IPS-15b (cell line): ENCODE measurements around the gene TRIP10.
"Not testable (repeated sequence)": the region's sequence is repeated elsewhere in the genome, so short reads cannot be mapped to it uniquely, and the experiment has no call there.

ENCODE experiments used
- H3K27me3 ChIP-seq: one replicate; pipeline ENCODE4 v1.6.1; 2013; ENCODE audit warnings: low read length; ENCODE audit not compliant: control insufficient read depth, insufficient read depth
- H3K36me3 ChIP-seq: one replicate; pipeline ENCODE4 v1.6.1; 2013; ENCODE audit warnings: low read length; ENCODE audit not compliant: control insufficient read depth, insufficient read depth
- H3K4me1 ChIP-seq: one replicate; pipeline ENCODE4 v1.6.1; 2013; ENCODE audit warnings: mild to moderate bottlenecking, low read length; ENCODE audit not compliant: control insufficient read depth, insufficient read depth
- H3K4me3 ChIP-seq: one replicate; pipeline ENCODE4 v1.5.1; 2013; ENCODE audit warnings: low read depth, low read length
- H3K9ac ChIP-seq: one replicate; pipeline ENCODE4 v1.6.1; 2013; ENCODE audit warnings: low read depth, mild to moderate bottlenecking, low read length
- H3K9me3 ChIP-seq: one replicate; pipeline ENCODE4 v1.6.1; 2013; ENCODE audit warnings: mild to moderate bottlenecking, low read length; ENCODE audit not compliant: control insufficient read depth, insufficient read depth

Gene TRIP10

GRCh38 chr19:6767357-6768235 is 28.1 kb downstream of the TRIP10 start, which contains the start of gene SH2D3A:
Gene SH2D3A (minus strand): TSS chr19:6767435. CDS start chr19:6763748, 3,687 bp downstream.
- no peaks in the 10 kb centered on the region for H3K36me3 ChIP-seq
- H3K4me1 ChIP-seq, result peaks cover 13% of the 10 kb centered on the region
- peak within 1 kb of the TSS; percentile 98 for H3K4me3 ChIP-seq
- H3K9me3 ChIP-seq, result no peaks in the 10 kb centered on the region
- H3K27me3 ChIP-seq, result no peaks in the 10 kb centered on the region
- no peak within 1 kb of the TSS for H3K9ac ChIP-seq

DNA sequence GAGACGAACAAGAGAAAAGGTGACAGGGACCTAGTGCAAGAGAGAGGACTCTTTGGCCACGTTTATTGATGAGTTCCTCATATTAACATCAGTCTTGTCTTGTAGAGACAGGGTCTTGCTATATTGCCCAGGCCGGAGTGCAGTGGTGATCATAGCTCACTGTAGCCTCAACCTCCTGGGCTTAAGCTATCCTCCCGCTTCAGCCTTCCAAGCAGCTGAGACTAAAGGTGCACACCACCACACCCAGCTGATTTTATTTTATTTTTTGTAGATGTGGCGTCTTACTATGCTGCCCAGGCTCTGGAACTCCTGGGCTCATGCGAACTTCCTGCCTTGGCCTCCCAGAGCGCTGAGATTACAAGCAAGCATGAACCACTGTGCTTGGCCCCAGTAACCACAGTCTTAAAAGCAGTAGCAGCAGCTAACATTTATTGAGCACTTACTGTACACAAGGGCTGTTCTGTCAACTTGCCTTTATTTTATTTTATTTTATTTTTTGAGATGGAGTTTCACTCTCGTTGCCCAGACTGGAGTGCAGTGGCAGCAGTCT is 28.8 kb downstream of the TRIP10 start:
- H3K27me3 ChIP-seq, result no peaks in the 10 kb centered on the region
- no peak overlapping the region for H3K9ac ChIP-seq
- H3K36me3 ChIP-seq, result no peaks in the 10 kb centered on the region
- peaks cover 13% of the 10 kb centered on the region for H3K4me1 ChIP-seq
- H3K9me3 ChIP-seq, result no peaks in the 10 kb centered on the region
- peak overlapping the region; percentile 75 for H3K4me3 ChIP-seq

DNA sequence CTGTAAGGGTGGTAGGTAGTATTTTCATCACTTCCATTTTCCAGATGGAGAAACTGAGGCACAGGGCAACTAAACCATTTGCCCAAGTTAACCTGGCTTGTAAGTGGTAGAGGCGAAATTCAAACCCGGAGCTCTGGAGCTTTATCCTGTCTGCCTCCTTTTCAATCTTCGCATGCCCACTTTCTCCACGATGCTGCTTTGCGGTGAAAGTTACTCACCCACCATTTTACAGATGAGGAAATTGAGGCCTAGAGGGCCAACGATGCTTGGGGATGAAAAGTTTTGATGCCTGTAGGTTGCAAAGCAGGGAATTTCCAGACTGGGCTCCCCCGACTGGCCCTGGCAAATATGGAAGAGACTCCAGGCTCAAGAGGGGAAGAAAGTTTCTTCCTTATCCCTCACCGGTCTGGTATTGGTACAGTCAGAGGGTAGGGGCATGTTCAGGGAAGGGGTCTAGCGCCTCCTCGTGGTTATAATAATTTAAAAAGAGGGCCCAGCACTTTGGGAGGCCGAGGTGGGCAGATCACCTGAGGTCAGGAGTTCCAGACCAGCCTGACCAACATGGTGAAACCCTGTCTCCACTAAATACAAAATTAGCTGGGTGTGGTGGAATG is 29.6 kb downstream of the TRIP10 start:
- Histone ChIP-seq H3K9ac (no peak overlapping the region), H3K4me1 (peaks cover 13% of the 10 kb centered on the region), H3K27me3 (no peaks in the 10 kb centered on the region), H3K4me3 (no peak overlapping the region), H3K36me3 (no peaks in the 10 kb centered on the region), H3K9me3 (no peaks in the 10 kb centered on the region)

DNA sequence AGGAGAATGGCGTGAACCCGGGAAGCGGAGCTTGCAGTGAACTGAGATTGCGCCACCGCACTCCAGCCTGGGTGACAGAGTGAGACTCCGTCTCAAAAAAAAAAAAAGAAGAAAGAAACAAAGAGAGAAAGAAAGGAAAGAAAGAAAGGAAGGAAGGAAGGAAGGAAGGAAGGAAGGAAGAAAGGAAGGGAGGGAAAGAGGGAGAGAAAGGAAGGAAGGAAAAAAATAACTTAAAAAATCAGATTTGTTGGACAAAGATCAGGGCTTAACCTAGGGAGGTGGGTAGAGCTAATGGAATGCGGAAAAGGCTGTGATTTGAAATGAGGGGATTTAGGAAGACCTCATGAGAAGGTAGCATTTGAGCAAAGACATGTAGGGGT is 32.2 kb downstream of the TRIP10 start:
- H3K4me1 ChIP-seq, H3K4me3 ChIP-seq, H3K9me3 ChIP-seq, H3K9ac ChIP-seq, H3K27me3 ChIP-seq, H3K36me3 ChIP-seq: not testable (repeated sequence)

- no peaks in the 10 kb centered on the region for H3K27me3 ChIP-seq
- no peaks in the 10 kb centered on the region for H3K36me3 ChIP-seq
- peak within 1 kb of the TSS; percentile 39 for H3K4me3 ChIP-seq
- H3K4me1 ChIP-seq, result peaks cover 5% of the 10 kb centered on the region
- peak within 1 kb of the TSS; percentile 54 for H3K9ac ChIP-seq
- H3K9me3 ChIP-seq, result no peaks in the 10 kb centered on the region
These were observed 32.8 kb downstream of the TRIP10 start, which contains the start of gene VAV1 for GRCh38 chr19:6772028-6772865. Gene VAV1 (plus strand): TSS chr19:6772708. CDS start chr19:6772808, 100 bp downstream.

- Histone ChIP-seq H3K4me1 (peaks cover 5% of the 10 kb centered on the region), H3K27me3 (no peaks in the 10 kb centered on the region), H3K4me3 (peak overlapping the region; percentile 39), H3K9me3 (no peaks in the 10 kb centered on the region), H3K36me3 (no peaks in the 10 kb centered on the region), H3K9ac (peak overlapping the region; percentile 54)
These were observed 33.4 kb downstream of the TRIP10 start for GRCh38 chr19:6772866-6773322.

- Histone ChIP-seq H3K9ac (peak overlapping the region; percentile 54), H3K4me3 (peak overlapping the region; percentile 39), H3K9me3 (no peaks in the 10 kb centered on the region)
These were observed 33.9 kb downstream of the TRIP10 start for GRCh38 chr19:6773323-6773931.

GRCh38 chr19:6774821-6775707 is 35.6 kb downstream of the TRIP10 start:
- no peaks in the 10 kb centered on the region for H3K9me3 ChIP-seq
- no peaks in the 10 kb centered on the region for H3K4me1 ChIP-seq
- H3K9ac ChIP-seq, result no peak overlapping the region
- no peaks in the 10 kb centered on the region for H3K27me3 ChIP-seq
- H3K4me3 ChIP-seq, result no peak overlapping the region
- no peaks in the 10 kb centered on the region for H3K36me3 ChIP-seq

More at GRCh38 chr19:6773323-6773931, 33.9 kb downstream of the TRIP10 start:
- H3K27me3 ChIP-seq, result no peaks in the 10 kb centered on the region
- peaks cover 2% of the 10 kb centered on the region for H3K4me1 ChIP-seq
- H3K36me3 ChIP-seq, result no peaks in the 10 kb centered on the region

DNA sequence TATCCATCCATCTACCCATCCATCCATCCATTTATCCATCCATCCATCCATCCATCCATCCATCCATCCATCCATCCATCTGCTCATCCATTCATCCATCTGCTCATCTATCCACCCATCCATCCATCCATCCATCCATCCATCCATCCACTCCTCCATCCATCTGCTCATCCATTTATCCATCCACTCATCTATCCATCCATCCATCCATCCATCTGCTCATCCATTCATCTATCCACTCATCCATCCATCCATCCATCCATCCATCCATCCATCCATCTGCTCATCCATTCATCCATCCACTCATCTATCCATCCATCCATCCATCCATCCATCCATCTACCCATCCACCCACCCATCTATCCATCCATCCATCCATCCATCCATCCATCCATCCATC is 36.6 kb downstream of the TRIP10 start:
- not testable (repeated sequence) for H3K9ac ChIP-seq, H3K27me3 ChIP-seq, H3K4me1 ChIP-seq, H3K36me3 ChIP-seq, H3K9me3 ChIP-seq, H3K4me3 ChIP-seq

DNA sequence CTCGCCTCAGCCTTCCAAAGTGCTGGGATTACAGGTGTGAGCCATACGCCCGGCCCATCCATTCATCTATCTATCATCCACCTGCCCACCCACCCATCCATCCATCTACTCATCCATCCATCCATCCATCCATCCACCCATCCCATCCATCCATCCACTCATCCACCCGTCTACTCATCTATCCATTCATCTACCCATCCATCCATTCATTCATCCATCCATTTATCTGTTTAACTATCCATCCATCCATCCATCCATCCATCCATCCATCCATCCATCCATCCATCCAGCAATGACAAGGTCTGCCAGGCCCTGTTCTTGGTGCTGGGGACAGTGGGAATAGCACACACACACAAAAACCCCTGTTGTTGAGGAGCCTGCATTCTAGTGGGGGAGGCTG is 37.5 kb downstream of the TRIP10 start:
- H3K9ac ChIP-seq, result no peak overlapping the region
- no peaks in the 10 kb centered on the region for H3K36me3 ChIP-seq
- no peaks in the 10 kb centered on the region for H3K9me3 ChIP-seq
- H3K27me3 ChIP-seq, result no peaks in the 10 kb centered on the region
- H3K4me3 ChIP-seq, result no peak overlapping the region
- no peaks in the 10 kb centered on the region for H3K4me1 ChIP-seq
